ENCODE results near the gene SKAP1.
"Not testable (repeated sequence)": the region's sequence is repeated elsewhere in the genome, so short reads cannot be mapped to it uniquely, and the experiment has no call there.

Gene SKAP1

GRCh38 chr17:48313096-48313755 is 116.8 kb downstream of the SKAP1 start:
- no peak for DNase-seq

GRCh38 chr17:48311324-48311723 is 118.7 kb downstream of the SKAP1 start:
- DNase-seq: no peak

- no peak for DNase-seq
These were observed 119.2 kb downstream of the SKAP1 start for GRCh38 chr17:48310748-48311213.

- DNase-seq: no peak
These were observed 121.4 kb downstream of the SKAP1 start for GRCh38 chr17:48308581-48308980.

GRCh38 chr17:48307814-48308411 is 122.1 kb downstream of the SKAP1 start:
- peak; percentile 49 for DNase-seq

GRCh38 chr17:48307255-48307654 is 122.8 kb downstream of the SKAP1 start:
- DNase-seq: no peak

- DNase-seq: no peak
These were observed 129.0 kb downstream of the SKAP1 start for GRCh38 chr17:48301002-48301401.

GRCh38 chr17:48299760-48300159 is 130.3 kb downstream of the SKAP1 start:
- no peak for DNase-seq

GRCh38 chr17:48297825-48298224 is 132.2 kb downstream of the SKAP1 start:
- no peak for DNase-seq

- no peak for DNase-seq
These were observed 133.6 kb downstream of the SKAP1 start for GRCh38 chr17:48296453-48296852.

- DNase-seq: peak; percentile 72
These were observed 134.4 kb downstream of the SKAP1 start for GRCh38 chr17:48295362-48296288.

GRCh38 chr17:48294806-48295361 is 135.1 kb downstream of the SKAP1 start:
- no peak for DNase-seq

- no peak for DNase-seq
These were observed 135.8 kb downstream of the SKAP1 start for GRCh38 chr17:48294020-48294805.

GRCh38 chr17:48293319-48294019 is 136.5 kb downstream of the SKAP1 start:
- no peak for DNase-seq

GRCh38 chr17:48290378-48290777 is 139.6 kb downstream of the SKAP1 start:
- no peak for DNase-seq

- not testable (repeated sequence) for DNase-seq
These were observed 143.1 kb downstream of the SKAP1 start for GRCh38 chr17:48286917-48287316.

GRCh38 chr17:48285614-48286013 is 144.4 kb downstream of the SKAP1 start:
- no peak for DNase-seq

- DNase-seq: no peak
These were observed 146.1 kb downstream of the SKAP1 start for GRCh38 chr17:48283907-48284306.

GRCh38 chr17:48283411-48283810 is 146.6 kb downstream of the SKAP1 start:
- no peak for DNase-seq

- DNase-seq: peak; percentile 5
These were observed 147.7 kb downstream of the SKAP1 start for GRCh38 chr17:48282303-48282702.

- DNase-seq: no peak
These were observed 151.1 kb downstream of the SKAP1 start for GRCh38 chr17:48278760-48279491.
